NCI-H345 treated with DMSO at 0.1 percent for 48 hours (cell line): ENCODE data around the gene MRGPRX2.

Experiments
- DNase-seq: peaks from one replicate; lab custom pipeline; 2025; ENCODE audit not compliant: unreplicated experiment; lab: John Stamatoyannopoulos, UW

MRGPRX2 gene

GRCh38 chr11:19013181-19013857 is 47.2 kb downstream of the MRGPRX2 start:
- DNase-seq, result no peak

- no peak for DNase-seq
These were observed 47.9 kb downstream of the MRGPRX2 start for GRCh38 chr11:19012636-19013035.
